Mucosa of rectum (tissue), 2 donors: ENCODE data around the gene OPA1.

ENCODE experiments used
- H3K27ac ChIP-seq, 2 donors: one replicate each; pipeline ENCODE4 v1.7.0; 2013; ENCODE audit warnings: inconsistent platforms in 2 of 2, low read depth in 2 of 2, low read length in 2 of 2
- H3K27me3 ChIP-seq, 2 donors: one replicate each; pipeline ENCODE4 v1.7.0; 2013; ENCODE audit warnings: low read length in 2 of 2; ENCODE audit not compliant: control insufficient read depth in 2 of 2, insufficient read depth in 2 of 2
- H3K36me3 ChIP-seq, 2 donors: one replicate each; pipeline ENCODE4 v1.7.0; 2013; ENCODE audit warnings: low read length in 2 of 2; ENCODE audit not compliant: control insufficient read depth in 2 of 2, insufficient read depth in 2 of 2
- H3K4me1 ChIP-seq, 2 donors: one replicate each; pipeline ENCODE4 v1.7.0; 2013; ENCODE audit warnings: low read length in 2 of 2, mild to moderate bottlenecking in 1 of 2; ENCODE audit not compliant: control insufficient read depth in 2 of 2, insufficient read depth in 2 of 2
- H3K4me3 ChIP-seq, 2 donors: one replicate each; pipeline ENCODE4 v1.7.0; 2013; ENCODE audit warnings: low read length in 2 of 2
- H3K9ac ChIP-seq, 2 donors: one replicate each; pipeline ENCODE4 v1.7.0; 2013; ENCODE audit warnings: low read length in 2 of 2, low read depth in 1 of 2, mild to moderate bottlenecking in 1 of 2
- H3K9me3 ChIP-seq, 2 donors: one replicate each; pipeline ENCODE4 v1.7.0; 2013; ENCODE audit warnings: low read length in 2 of 2; ENCODE audit not compliant: control insufficient read depth in 2 of 2
- donor health status: healthy.
- donor health status: Normal muscosa, but diverticular disease.

OPA1 gene

GRCh38 chr3:193592841-193593667, at the start of gene OPA1:
Gene OPA1 (plus strand): TSS chr3:193593208. CDS start chr3:193593378, 170 bp downstream.
- peaks cover 10 to 16% of the 10 kb centered on the region in 2 donors for H3K4me1 ChIP-seq
- peak within 1 kb of the TSS; percentile 83 to 85 for H3K27ac ChIP-seq
- H3K4me3 ChIP-seq = peak within 1 kb of the TSS; percentile 94 to 99
- no peaks in the 10 kb centered on the region for H3K9me3 ChIP-seq
- no peaks in the 10 kb centered on the region for H3K27me3 ChIP-seq
- H3K9ac ChIP-seq = peak within 1 kb of the TSS; percentile 91
- peaks cover 0 to 5% of the 10 kb centered on the region in 2 donors for H3K36me3 ChIP-seq

GRCh38 chr3:193544289-193544688, 48.7 kb upstream of the OPA1 start:
- H3K4me1 ChIP-seq = no peaks in the 10 kb centered on the region
- no peak overlapping the region for H3K4me3 ChIP-seq
- H3K36me3 ChIP-seq = no peaks in the 10 kb centered on the region
- no peak overlapping the region for H3K9ac ChIP-seq
- H3K9me3 ChIP-seq = peaks cover 3 to 7% of the 10 kb centered on the region in 2 donors
- H3K27me3 ChIP-seq = no peaks in the 10 kb centered on the region
- no peak overlapping the region for H3K27ac ChIP-seq

- no peak overlapping the region for H3K9ac ChIP-seq
- peaks cover 3 to 7% of the 10 kb centered on the region in 2 donors for H3K9me3 ChIP-seq
- no peaks in the 10 kb centered on the region for H3K36me3 ChIP-seq
- no peak overlapping the region for H3K4me3 ChIP-seq
- no peaks in the 10 kb centered on the region for H3K4me1 ChIP-seq
- H3K27ac ChIP-seq = no peak overlapping the region
- no peaks in the 10 kb centered on the region for H3K27me3 ChIP-seq
Observed at GRCh38 chr3:193545304-193545703, 47.7 kb upstream of the OPA1 start.

GRCh38 chr3:193546129-193546528, 46.9 kb upstream of the OPA1 start:
- H3K9ac ChIP-seq = no peak overlapping the region
- peaks cover 3 to 7% of the 10 kb centered on the region in 2 donors for H3K9me3 ChIP-seq
- H3K36me3 ChIP-seq = no peaks in the 10 kb centered on the region
- no peak overlapping the region for H3K27ac ChIP-seq
- H3K27me3 ChIP-seq = no peaks in the 10 kb centered on the region
- peaks cover 0 to 3% of the 10 kb centered on the region in 2 donors for H3K4me1 ChIP-seq
- H3K4me3 ChIP-seq = no peak overlapping the region

GRCh38 chr3:193548406-193548805, 44.6 kb upstream of the OPA1 start:
- Histone ChIP-seq H3K4me3 (no peak overlapping the region), H3K9ac (no peak overlapping the region), H3K36me3 (no peaks in the 10 kb centered on the region), H3K9me3 (peaks cover 3 to 7% of the 10 kb centered on the region in 2 donors), H3K27me3 (no peaks in the 10 kb centered on the region), H3K27ac (no peak overlapping the region), H3K4me1 (peaks cover 0 to 3% of the 10 kb centered on the region in 2 donors)

GRCh38 chr3:193552923-193553322, 40.1 kb upstream of the OPA1 start:
- H3K4me3 ChIP-seq = no peak overlapping the region
- peaks cover 3 to 22% of the 10 kb centered on the region in 2 donors for H3K4me1 ChIP-seq
- no peak overlapping the region for H3K9ac ChIP-seq
- no peaks in the 10 kb centered on the region for H3K36me3 ChIP-seq
- no peak overlapping the region for H3K27ac ChIP-seq
- H3K9me3 ChIP-seq = no peaks in the 10 kb centered on the region
- no peaks in the 10 kb centered on the region for H3K27me3 ChIP-seq

GRCh38 chr3:193553586-193553985, 39.4 kb upstream of the OPA1 start:
- H3K9ac ChIP-seq = no peak overlapping the region
- peaks cover 3 to 22% of the 10 kb centered on the region in 2 donors for H3K4me1 ChIP-seq
- H3K27me3 ChIP-seq = no peaks in the 10 kb centered on the region
- H3K9me3 ChIP-seq = no peaks in the 10 kb centered on the region
- H3K27ac ChIP-seq = no peak overlapping the region
- H3K36me3 ChIP-seq = no peaks in the 10 kb centered on the region
- peak overlapping the region in 1 of 2 donors; percentile 66 for H3K4me3 ChIP-seq

GRCh38 chr3:193554811-193555210, 38.2 kb upstream of the OPA1 start, which contains the start of gene ATP13A4:
Gene ATP13A4 (minus strand): TSS chr3:193554895. CDS start chr3:193554799, 96 bp downstream.
- no peaks in the 10 kb centered on the region for H3K27me3 ChIP-seq
- H3K27ac ChIP-seq = peak within 1 kb of the TSS; percentile 78 to 84
- H3K4me3 ChIP-seq = peak within 1 kb of the TSS; percentile 66 to 78
- peak within 1 kb of the TSS; percentile 48 to 62 for H3K9ac ChIP-seq
- H3K36me3 ChIP-seq = no peaks in the 10 kb centered on the region
- no peaks in the 10 kb centered on the region for H3K9me3 ChIP-seq
- H3K4me1 ChIP-seq = peaks cover 3 to 22% of the 10 kb centered on the region in 2 donors

GRCh38 chr3:193556841-193557240, 36.2 kb upstream of the OPA1 start:
- Histone ChIP-seq H3K9me3 (no peaks in the 10 kb centered on the region), H3K27me3 (no peaks in the 10 kb centered on the region), H3K4me3 (no peak overlapping the region), H3K9ac (no peak overlapping the region), H3K4me1 (peaks cover 3 to 19% of the 10 kb centered on the region in 2 donors), H3K36me3 (no peaks in the 10 kb centered on the region), H3K27ac (no peak overlapping the region)

GRCh38 chr3:193559100-193559499, 33.9 kb upstream of the OPA1 start:
- Histone ChIP-seq H3K4me1 (peaks cover 3 to 19% of the 10 kb centered on the region in 2 donors), H3K36me3 (no peaks in the 10 kb centered on the region), H3K27me3 (no peaks in the 10 kb centered on the region), H3K9me3 (no peaks in the 10 kb centered on the region), H3K27ac (no peak overlapping the region), H3K9ac (no peak overlapping the region), H3K4me3 (no peak overlapping the region)
